CD4-positive, alpha-beta T cell treated with Interleukin-6 at 100 ng/mL for 8 hours (primary cell): Measurements from ENCODE around the gene NUDT3.
"Not testable (repeated sequence)": the region's sequence is repeated elsewhere in the genome, so short reads cannot be mapped to it uniquely, and the experiment has no call there.

Experiments
- DNase-seq: peaks from one replicate; pipeline ENCODE4 v3.0.0-alpha.2; 2020; ENCODE audit warnings: mixed read lengths, low spot score

NUDT3 gene

DNA sequence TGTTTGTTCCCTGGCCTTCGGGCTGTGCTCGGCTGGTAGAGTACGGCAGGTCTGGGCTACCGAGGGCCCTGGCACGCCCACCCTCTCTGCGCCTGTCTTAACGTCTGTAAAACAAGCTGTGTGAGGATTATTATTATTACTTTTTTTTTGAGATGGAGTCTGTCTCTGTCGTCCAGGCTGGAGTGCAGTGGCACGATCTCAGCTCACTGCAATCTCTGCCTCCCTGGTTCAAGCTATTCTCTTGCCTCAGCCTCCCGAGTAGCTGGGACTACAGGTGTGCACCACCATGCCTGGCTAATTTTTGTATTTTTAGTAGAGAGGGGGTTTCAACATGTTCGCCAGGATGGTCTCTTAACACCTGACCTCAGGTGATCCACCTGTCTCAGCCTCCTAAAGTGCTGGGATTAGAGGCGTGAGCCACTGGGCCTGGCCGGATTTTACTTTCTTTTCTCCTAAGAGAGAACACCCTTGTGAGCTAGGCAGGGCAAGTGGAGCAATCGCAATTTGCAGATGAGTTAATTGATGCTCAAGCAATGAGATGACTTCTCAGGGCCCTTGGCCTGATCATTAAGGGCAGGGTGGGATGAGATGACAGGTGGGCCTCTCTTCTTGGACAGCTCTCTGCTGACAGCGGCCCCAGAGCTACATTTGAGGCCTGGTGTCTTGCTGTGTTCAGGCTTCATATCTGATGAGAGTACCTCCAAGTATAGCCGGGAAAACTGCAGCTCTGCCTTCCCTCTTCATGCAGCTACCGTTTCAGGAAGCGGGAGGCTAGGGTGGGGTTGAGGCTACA, 142.8 kb downstream of the NUDT3 start:
- DNase-seq = no peak

- DNase-seq = peak; percentile 96
These were observed 143.6 kb downstream of the NUDT3 start, which contains the start of gene SMIM29 for GRCh38 chr6:34248727-34249468. TSS of gene SMIM29 (minus strand) at chr6:34249006. CDS start at chr6:34247791, 1,215 bp downstream.

- no peak for DNase-seq
These were observed 144.2 kb downstream of the NUDT3 start for GRCh38 chr6:34248198-34248726.

DNA sequence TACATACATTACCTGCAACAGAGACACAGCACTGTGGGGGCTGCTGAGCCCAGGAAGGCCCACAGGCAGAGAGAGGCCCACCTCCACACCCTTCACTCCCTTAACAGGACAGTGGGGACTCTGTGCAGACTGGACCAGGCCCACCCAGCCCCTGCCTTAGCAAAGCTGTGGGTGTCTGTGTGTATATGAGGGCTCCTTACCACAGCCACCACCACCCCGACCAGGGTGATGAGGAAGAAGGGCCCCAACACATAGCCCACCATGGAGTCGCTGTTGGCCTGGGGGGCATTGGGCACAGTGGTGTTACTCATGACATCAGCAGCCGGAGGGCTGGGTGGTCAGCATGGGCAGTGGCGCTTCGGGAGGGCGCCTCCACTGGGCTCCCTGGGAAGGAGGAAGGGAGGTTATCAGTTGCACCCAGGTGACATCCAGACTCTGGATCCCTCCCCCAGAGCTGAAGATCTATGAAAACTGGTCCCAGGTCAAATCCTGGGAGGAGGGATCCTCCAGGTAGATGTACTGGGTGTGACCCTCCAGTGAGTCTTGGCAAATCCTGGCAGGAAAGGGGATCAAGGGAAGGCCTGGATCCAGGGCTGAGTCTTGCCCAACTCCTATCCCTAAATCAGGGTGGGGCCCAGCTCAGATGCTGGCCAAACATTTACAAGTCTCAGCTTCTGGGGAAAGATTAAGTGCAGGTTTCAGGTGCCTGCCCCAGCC, 144.8 kb downstream of the NUDT3 start:
- no peak for DNase-seq

GRCh38 chr6:34246563-34247391, 145.7 kb downstream of the NUDT3 start:
- DNase-seq = peak; percentile 42

DNA sequence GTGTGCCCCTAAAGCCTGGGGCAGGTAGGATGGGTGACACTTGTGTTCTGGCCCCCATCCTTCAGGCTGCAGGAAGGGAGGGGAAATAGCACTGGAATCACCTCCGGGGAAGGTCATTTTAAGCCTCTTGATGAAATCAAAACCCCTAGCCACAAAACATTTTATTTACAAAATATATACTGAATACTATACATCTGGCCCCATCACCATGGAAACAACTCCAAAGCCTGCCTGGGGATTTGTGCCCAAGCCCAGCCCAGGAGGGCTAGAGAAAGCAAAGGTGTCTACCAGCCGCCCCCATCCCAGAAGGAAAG, 146.3 kb downstream of the NUDT3 start:
- DNase-seq = no peak

GRCh38 chr6:34245761-34246140, 146.7 kb downstream of the NUDT3 start:
- not testable (repeated sequence) for DNase-seq

- DNase-seq = not testable (repeated sequence)
These were observed 147.3 kb downstream of the NUDT3 start for GRCh38 chr6:34245032-34245760.

GRCh38 chr6:34243901-34244884, 148.3 kb downstream of the NUDT3 start:
- peak; percentile 46 for DNase-seq

GRCh38 chr6:34243131-34243771, 149.2 kb downstream of the NUDT3 start:
- DNase-seq = no peak

DNA sequence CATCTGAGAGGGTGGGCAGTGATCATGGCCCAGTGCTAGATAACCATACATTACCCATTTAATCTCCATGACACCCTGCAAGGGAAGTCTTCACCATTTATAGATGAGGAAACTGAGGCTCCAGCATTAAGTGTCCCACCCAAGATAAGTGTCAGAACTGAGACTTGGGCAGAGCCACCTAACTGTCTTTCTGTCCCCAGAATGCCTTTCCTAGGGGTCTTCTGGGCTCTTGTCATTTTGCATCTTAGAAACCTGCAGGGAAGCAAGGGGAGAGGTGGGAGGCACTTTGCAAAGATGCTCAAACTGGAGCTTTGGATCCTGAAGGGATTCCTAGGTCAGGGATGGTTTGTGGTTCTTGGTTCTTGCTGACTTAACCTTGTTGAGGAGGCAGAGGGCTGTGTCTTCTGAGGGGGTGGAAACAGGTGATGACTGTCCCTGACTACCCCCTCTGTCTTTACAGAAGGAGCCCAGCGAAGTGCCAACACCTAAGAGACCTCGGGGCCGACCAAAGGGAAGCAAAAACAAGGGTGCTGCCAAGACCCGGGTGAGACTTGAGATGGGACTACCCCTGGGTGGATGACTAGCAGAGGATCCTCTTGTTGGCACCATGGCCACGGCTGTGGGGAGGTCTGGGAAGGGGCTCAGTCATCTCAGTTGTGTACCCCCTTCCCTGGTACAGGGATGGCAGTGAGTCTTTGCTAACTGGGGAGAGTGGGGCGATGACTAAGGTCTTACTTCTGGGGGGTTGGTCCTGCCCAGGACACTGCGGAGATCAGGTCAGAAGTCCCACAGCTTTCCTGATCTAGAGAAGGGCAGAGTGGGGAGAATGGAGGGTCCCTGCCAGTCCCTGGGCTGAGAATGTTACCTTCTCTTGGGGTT, 150.0 kb downstream of the NUDT3 start:
- no peak for DNase-seq

- DNase-seq = no peak
These were observed 150.9 kb downstream of the NUDT3 start for GRCh38 chr6:34241351-34242215.

DNA sequence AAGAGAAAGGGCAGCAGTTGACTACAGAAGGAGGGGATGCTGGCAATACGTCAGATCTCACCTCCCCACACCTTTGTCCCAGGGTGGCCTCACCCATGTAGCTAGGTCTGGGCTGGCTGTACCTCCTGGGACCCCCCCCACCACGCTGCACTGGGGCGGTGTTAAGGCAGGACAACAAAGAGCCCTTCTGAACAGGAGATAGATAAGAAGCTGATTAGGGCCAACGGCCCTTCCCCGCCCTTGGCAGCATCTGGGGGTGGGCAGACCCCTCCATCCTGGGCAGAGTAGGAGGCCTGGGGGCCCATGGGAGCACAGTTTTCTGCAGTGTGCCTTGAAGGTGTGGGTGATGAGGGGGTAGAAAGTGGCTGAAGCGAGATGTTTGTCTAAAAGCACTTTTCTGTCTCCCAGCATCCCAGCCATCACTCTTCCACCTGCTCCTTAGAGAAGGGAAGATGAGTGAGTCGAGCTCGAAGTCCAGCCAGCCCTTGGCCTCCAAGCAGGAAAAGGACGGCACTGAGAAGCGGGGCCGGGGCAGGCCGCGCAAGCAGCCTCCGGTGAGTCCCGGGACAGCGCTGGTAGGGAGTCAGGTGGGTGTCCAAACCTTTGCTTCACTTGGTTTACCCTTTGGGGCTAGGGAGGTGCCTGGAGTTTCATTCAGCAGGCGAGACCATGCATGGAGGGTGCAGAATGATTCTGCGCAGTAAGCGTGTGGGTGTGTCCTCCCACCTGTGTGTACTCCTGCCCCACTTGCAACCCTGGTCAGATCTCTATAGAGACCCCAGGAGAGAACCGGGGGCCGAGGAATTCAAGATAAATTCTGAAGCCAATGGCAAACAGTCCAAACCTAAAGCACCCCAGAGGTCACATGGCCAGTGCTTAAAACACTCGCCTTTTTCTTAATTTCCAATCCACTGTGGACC, 151.9 kb downstream of the NUDT3 start:
- DNase-seq = no peak

GRCh38 chr6:34239893-34240292, 152.6 kb downstream of the NUDT3 start:
- DNase-seq = no peak

DNA sequence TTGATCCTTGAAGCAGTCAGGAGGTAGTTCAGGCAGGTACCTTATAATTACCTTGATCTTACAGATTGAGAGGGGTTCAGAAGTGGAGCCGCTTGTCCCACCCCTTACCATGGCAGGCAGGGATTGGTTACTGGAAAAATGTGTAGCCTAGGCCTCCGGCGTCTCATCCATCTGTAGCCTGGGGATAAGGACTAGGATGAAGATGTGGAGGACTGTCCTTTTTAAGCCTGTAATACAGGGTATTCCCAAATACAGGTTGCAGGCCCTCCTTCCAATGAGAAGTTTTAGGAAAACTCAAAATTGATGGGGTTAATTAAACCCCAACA, 153.0 kb downstream of the NUDT3 start:
- no peak for DNase-seq
